Activated CD8-positive, alpha-beta memory T cell treated with anti-CD3 and anti-CD28 coated beads for 1 hour (primary cell): ENCODE measurements around the gene STXBP4.

ENCODE experiments used
- DNase-seq, 2 donors: peaks; one replicate each; pipeline ENCODE4 v3.0.0-alpha.2; 2020; ENCODE audit warnings: low read depth in 1 of 2; ENCODE audit errors: extremely low read depth in 1 of 2

Gene STXBP4

DNA sequence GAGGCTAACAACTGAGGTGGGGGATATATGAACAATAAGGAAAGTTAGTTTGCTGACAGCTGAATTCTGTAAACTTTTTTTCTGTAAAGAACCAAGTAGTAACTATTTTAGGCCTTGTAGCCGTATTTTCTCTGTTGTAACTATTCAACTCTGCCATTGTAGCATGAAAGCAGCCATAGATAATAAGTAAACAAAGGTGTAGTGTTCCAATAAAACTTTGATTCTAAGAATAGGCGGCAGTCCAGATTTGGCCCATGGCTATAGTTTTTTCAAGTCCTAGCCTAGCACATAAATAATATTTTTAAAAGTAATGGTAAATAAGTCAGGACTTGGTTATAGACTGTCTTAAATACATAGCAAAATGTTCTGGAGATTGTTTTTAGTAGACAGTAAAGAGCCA lies 142.0 kb downstream of the STXBP4 start:
- DNase-seq = no peak

DNA sequence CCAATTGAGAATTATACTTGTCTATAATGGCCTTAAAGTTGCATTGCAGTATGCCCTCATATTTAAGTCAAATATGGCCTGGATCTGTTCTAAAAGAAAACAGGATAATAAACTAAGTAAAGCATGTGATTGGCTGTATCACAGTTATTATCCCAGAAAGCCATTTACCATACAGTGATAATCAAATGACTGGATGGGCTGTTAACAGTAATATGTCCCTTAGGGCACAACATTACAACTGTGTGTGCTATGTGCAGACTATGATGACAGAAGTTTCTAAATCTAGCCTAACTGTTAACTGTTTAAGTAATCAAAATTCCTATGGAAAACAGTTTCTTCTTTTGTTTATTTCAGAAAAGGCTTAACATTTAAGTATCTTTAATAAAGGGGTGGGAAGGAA lies 145.7 kb downstream of the STXBP4 start:
- no peak for DNase-seq

DNA sequence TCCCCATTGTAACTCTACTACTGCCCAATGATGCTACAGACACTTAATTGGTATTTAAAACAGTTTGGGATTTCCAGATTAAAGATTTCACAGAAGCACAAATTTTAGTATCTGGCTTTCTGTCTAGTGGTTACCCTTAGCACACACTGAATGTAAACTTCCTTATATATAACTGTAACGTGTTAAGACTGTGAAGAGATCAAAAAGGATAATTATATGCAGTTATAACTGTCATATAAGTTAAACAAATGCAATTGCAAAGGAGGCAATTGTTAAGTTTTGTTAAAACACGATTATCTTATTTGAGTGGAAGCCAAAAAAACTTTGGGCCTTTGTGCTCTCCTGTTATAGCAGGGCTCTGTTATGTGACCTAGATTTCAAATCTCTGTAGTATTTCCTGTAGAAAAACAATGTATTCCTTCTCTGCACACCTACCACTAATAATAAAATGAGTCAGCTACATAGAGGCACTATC lies 147.9 kb downstream of the STXBP4 start:
- DNase-seq = no peak

DNA sequence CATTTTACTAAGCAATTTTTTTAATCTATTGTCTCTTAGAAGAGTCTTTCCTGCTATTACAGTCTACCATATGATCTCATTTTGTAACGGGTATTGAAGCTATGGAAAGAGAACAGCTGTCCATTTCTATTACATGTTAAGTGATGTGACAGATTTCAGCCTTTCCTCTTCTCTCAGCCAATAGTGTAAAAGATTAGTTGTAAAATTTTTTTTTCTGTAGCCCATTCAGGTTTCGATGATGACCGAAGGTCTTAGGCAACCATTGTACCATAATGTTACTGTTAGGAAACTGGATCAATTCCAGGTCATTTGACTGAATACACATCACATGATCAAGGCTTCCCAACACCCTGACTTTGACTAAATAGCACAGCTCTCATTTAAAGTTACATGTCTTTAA lies 148.6 kb downstream of the STXBP4 start:
- DNase-seq = no peak

DNA sequence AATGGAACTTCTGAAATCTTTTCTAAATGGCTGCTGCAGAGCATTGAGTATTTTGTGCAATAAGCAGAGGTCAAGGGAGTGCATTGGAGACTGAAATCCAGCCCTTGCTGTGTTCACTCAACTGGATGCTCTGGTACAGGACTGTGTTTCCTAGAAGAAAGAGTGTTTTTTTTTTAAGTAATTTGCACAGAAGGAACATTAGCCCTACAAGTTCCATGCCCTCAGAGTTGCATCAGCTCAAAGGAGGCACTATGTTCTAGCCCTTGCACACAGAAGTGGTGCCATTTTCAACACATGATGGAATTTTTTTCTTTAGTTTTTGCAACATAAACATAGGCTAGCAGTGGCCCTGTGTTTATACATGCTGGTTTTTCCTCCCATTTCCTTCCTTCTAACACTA lies 152.1 kb downstream of the STXBP4 start:
- DNase-seq = no peak

DNA sequence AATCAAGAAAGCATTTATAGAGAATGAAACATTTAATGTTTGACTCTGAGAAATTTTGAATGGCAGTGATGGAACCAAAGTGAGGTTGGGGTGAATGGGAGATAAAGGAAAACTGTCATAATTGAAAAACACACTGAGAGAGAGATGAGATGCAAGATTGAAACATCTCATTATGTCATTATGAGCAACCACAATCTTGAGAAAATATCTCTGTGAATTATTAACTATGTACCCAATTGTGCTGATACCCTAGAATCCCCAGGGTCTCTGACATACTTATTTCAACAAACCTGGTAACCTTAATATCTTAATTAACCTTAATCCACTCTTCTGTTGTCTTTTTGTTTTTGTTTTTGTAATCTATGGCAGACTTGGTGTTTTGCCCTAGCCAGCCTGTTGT lies 152.7 kb downstream of the STXBP4 start:
- DNase-seq = no peak

DNA sequence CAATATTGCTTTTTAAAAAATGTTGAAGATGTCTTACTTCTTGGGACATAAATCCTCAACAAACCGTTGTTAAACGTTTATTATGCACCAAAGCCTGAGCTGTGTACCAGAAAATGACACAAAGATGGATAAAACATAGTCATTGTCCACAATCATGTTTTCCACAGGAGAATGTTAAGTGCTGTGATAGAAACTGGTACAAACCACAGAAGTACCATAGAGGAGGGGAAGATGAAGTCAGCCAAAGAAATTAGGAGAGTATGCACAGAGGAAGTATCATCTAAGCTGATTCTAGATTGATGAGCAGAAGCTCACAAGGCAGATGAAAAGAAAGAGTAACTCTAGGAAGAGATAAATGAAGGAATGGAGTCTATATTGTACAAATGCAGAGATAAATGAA lies 153.5 kb downstream of the STXBP4 start:
- no peak for DNase-seq

DNA sequence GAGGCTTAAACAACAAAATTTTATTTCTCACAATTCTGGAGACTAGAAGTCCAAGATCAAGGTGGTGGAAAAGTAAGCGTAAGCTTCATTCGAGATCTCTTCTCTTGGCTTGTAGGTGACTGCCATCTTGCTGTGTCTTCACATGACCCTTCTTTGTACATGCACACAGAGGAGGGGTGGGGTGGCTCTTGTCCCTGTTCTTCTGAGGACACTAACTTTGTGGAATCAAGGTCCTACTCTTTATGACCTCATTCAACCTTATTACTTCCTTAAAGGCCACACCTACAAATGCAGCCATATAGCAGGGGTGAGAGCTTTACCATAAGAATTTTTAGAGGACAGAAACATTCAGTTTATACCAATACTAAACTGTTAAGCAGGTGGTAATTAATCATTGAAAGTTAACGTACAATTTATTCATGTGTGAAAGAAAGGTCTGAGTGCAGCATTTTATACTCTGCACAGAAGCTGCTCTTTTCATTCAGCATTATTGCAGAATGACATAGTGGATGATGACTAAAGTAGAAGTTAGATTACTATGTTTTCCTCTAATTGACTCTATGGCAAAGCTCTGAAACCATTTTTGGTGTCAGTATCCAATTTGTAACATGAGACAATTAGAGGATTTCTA lies 156.3 kb downstream of the STXBP4 start:
- no peak for DNase-seq

DNA sequence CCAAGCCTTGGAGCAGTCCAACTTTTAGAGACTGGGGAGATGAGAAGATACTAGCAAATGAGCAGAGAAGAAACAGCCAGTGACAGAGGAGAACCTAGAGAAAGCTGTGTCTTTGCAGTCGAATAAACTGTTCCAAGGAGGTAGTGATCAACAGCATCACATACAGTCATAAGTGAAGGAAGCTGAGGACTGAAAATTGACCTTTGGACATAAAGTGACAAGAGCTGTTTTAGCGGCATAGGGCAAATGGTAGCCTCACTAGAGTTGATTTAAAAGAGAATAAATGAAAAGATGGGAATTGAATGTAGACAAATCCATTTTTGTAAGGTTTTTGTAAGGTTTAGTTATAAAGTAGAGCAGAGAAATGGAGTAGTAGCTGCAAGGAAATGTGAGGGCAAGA lies 165.0 kb downstream of the STXBP4 start:
- DNase-seq = no peak

DNA sequence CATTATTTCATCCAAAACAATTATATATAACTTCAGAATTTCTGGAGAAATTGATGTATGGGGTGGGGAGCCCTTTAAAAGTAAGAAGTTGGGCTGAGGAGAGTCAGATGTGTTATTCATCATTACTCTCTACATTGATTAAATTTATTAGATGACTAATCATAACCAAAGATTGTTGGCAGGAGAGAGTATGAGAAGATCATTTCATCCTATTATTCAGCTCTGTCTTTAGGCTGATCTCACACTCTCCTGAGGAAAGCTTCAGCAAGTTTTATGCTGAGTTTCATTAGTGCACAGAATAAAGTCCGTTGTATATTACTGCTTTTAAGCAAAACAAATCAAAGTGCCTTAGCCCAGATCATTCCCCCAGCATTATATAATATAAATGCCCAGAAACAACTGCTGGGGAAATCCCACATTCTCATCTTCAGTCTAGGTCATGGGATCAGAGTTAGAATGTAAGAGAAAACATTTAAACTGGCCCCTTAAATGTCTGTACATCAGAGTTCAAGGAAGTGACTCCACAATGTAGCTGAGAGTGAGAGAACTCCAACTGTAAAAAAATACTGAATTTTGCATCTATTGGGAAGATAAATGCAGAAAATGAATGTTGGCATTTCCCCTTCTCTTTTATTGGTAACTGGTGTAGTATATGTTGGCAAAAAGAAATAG lies 166.1 kb downstream of the STXBP4 start:
- DNase-seq = no peak

DNA sequence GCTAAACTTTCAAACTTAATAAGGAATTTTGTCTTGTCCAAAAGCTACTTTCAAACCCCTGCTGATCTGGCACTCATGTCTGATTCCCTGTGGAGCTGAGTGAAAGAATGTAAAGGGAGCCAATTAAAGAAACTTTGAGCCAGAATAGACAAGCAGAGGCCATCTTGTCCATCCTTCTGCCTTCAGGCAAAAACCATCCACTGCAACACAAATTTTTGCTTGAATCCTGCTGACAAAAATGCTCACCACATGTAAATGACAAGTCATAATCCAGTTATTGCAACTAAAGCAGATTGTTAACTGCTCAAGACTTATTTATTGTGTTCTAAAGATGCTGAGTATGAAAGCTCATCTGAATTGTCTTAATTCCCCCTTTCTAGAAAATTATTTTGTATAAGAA lies 172.2 kb downstream of the STXBP4 start:
- DNase-seq = no peak

DNA sequence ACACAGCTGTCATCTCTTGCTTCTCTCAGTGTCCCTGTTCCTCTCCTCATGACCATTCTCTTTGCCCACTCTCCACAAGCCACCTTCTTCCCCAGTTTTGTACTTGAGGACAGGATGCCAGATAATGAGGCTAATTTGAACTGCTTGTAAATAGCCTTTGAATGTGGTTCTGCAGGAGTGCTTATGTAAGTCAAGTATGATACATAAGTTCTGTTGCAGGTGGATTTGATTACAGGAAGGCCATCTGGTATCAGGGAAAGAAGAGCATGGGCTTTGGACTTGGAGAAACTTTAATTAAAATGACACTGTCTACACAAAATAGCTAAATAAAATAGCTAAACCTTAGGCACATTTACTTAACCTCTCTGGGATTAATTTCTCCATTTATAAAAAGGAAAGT lies 176.0 kb downstream of the STXBP4 start:
- DNase-seq = no peak

DNA sequence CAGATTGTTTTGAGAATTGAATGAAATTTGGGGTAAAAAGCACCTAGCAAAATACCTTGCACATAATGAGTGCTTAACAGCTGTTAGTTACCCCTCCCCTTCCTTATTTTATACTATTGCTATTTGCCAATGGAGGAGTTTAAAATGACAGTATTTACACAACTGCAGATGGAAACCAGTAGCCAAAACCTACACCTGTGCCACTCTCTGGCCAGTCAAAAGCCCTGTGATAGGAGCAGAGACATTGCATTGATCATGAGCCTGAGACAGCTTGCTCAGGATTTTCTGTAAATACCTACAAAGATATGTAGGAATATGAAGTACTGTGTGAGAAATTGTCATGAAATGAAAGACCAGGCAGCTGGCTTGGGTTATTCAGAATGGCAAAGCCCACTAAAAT lies 180.9 kb downstream of the STXBP4 start:
- no peak for DNase-seq

DNA sequence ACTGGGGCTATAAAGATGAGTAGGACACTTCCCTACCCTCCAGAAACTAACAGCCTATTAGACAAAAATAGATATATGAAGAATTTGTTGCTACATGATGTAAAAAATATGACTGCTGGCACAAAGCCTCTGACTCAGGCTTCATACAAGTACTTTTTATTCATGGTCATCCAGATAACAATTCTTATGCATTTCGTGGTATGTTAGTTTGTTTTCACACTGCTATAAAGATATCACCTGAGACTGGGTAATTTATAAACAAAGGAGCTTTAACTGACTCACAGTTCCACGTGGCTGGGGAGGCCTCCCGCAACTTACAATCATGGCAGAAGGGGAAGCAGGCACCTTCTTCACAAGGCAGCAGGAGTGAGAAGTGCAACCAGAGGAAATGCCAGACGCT lies 183.7 kb downstream of the STXBP4 start:
- DNase-seq = no peak

DNA sequence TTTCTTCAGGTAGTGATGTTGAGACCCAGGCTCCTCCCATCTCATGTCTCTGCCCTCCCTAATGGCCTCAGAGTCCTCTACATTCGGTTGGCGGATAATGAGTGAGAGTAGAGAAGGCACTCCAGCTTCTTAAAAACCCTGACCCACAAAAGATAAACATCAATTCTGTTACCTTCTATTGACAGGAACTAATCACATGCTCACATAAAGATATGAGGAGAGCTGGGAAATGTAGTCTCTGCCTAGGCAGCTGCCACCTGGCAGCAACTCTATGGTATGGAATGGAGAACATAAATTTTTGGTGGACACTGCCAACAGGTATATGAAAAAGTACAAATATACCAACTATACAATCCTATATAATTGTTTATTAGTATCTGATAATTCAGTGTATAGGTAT lies 185.5 kb downstream of the STXBP4 start:
- no peak for DNase-seq

DNA sequence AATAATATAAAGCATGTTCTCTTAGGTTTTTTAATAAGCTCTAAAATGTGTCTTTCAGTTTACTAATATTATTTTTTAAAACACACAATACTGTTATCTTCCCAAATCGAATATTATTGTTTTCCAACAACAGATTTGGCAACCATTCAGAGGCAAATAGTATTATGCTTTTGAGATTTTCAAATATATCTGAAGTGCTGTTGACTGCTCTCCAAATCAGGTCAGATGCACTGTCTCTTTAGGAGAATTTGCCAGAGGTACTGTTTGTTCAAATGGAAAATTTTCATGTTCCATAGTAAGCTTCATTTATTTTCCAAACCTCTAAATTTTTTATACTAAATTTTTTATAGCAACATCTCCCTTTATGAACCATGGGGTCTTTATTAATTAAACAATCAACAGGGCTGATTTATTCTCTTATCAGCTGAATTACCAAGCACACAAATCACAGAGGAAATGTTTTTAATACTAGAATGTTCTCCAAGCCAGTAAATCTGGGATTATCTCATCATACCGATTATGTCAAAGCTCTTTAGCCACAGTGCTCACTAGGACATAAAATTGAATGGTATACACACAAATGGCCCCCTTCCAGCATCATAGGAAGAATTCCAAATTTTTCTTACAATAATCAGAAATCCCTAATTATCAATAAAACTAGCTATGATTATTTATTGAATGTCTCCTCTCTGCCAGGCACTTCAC lies 187.4 kb downstream of the STXBP4 start:
- DNase-seq = no peak

DNA sequence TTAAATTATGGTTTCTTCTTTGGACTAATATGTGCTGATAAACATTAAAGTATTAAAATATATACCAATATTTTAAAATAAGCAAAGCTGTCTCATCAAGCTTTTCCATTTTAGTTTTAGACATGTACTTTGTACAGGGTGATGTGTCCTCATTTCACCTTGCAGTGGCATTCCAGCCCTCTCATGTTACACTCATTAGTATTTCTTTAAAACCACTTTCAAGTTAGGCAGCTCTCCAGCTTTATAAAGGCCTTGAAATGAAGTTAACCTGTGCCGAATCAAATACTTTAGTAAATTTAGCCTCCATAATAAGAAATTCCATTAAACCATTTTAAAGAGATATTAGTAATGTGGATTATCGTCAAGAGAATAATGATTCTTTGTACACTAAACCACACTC lies 188.6 kb downstream of the STXBP4 start:
- no peak for DNase-seq

DNA sequence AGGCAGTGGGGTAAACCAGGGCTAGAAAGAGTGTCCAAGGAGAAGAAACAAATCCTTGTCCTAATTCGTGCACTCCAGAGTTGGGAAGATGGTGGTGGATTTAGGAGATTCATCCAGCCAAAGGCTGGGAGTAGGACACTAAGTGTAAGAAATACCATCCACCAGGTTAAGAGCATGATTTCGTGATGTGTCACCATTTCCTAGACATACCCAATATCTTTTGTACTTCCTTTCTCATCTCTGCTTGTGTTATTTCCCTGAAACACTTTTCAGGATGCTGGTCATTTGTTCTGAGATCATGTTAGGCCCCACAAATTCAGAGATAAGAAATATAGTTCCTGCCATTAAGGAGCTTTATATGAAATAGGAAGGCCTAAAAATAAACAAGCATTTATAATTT lies 189.9 kb downstream of the STXBP4 start:
- DNase-seq = no peak

DNA sequence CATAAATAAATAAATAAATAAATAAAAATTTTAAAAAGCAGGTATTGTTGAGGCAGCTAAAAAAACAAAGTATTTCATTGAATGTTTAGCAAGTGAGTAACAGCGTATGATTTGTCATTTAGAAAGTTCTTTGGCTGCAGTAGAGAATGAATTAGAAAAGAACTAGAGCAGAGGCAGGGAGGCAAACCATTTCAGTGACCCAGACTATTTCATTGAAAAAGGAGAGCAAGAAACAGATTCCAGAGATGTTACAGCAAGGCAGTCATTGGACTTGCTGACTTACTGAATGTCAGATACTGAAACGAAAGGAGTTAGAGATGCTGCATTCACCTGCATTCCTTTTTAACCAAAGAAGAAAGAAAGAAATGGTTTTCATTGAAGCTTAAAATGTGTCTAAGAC lies 190.7 kb downstream of the STXBP4 start:
- no peak for DNase-seq

DNA sequence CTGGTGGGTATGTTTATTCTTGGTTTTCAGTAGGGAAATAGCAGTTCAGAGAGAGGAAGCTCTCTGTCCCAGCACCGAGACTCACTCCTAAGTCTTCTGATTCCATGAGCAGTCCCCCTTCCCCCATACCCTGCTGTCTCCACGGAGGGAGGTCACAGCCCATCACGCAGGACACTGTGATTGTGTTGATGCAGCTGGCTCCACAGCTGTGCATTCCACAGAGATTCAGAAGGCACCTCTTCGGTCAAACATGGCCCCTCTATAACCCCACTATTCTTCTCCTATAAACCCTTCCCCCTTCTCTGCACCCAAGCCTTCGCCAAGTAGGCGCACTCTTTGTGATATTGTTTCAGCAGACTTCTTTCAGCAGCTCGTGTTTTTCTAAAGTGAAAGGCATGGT lies 191.9 kb downstream of the STXBP4 start:
- no peak for DNase-seq

DNA sequence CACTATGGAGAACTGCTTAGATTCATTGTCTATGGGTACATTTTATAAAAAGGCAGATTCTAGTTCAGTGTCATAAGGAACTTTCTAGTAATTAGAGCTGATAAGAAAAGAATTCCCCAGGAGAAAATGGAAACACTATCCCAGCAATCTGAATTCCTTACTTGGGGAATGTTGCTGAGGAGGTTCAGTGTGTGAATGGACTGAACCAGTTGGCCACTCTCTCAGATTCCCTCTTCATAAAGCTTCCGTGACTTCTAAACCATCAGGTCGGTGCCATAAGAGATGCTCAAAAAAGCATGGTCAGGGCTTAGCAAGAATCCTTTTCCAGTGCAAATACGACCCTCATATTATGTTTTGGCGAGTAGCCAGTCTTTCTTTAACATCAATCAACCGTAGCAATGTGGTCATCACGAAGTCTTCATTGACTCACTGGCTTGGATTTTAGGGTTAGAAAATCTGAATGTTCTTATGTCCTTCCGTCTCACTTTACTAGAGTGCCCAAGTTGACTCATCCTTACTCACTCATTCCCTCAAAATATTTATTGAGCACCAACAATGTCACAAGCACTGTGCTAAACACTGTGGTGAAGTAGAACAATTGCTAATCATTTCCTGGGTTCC lies 193.5 kb downstream of the STXBP4 start:
- DNase-seq = no peak

DNA sequence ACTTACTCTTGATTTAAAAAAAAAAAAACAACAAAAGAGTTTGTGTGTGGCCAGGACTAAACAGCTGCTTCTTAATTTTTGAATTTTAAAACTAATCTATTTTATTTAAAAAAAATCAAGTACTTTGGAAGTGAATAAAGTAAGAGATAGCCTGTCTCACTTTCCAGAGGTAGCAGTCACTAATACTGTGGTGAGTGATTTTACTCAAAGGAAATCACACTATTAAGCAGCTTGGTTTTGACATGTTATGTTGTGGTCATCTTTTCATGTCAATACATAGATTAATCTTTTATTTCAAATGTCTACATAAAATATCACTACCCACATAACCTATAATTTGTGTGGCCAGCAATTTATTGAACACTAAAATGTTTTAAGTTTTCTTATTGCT lies 194.0 kb downstream of the STXBP4 start:
- DNase-seq = no peak
